Iris pigment epithelial cell (primary cell): ENCODE results near the gene PRIMPOL.

ENCODE experiments used
- DNase-seq: peaks from one replicate; pipeline ENCODE4 v3.0.0-alpha.2; 2011; ENCODE audit warnings: low read depth

Gene PRIMPOL

DNA sequence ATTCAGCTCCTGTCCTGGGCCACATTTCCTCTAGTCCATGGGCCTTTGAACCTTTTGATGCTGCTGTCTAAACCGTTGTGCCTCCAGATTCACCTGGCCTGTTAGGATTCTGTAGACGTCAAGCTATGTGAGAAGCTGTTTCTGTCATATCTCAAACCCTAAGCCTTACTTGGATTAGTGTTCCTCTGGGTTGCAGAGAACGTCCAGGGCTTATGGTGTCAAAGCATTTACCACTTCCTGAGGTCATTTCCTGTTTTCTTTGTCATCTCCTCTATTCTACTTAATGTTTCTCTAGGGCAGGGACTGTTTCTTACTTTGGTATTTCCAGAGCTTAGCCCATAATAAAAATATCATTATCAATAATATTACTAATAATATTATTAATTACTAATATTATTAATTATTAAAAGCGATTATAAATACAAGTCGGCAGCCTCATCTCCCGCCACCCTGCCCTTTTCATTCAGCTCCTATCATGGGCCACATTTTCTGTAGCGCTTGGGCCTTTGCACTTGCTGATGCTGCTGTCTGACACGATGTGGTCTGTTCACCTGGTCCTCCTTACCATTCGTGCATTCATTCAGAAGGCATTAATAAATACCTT is 19.1 kb downstream of the PRIMPOL start:
- peak; percentile 53 for DNase-seq

DNA sequence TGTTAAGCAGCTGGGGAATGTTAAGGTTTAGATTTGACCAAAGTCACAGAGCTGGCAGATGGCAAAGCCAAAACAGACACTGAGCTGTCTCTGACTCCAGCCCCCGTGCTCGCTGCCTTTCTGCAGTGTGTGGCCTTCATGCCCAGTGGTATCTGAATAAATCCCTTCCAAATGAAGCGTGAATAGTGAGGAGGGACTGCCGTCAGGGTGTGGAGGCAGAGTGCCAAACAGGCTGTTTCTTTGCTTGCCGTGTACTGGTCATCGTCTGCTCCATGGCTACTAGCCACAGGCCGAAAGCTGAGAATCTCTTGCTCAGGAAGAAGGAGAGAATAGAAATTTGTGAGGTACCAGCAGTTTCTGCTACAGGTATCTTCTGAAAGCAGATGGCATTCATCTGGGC is 19.7 kb downstream of the PRIMPOL start:
- DNase-seq: no peak

DNA sequence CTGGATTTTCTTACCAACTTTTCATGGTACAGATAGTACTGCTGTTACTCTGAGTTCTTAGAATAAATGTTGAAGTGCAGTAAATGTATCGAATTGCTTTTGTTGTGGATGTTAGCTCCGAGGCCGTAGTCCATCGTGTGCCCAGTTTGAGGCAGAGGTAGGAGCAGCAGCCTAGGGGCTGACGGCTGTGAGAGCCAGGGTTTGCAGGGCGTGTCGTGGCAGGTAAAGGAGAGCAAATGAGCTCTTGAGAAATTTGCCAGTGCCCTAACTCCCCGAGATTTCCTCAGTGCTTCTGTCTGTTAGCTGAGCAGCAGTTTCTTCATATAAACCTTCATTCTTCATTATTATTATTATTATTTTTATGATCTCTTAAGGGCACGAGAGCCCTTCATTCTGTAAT is 21.6 kb downstream of the PRIMPOL start:
- DNase-seq: no peak

DNA sequence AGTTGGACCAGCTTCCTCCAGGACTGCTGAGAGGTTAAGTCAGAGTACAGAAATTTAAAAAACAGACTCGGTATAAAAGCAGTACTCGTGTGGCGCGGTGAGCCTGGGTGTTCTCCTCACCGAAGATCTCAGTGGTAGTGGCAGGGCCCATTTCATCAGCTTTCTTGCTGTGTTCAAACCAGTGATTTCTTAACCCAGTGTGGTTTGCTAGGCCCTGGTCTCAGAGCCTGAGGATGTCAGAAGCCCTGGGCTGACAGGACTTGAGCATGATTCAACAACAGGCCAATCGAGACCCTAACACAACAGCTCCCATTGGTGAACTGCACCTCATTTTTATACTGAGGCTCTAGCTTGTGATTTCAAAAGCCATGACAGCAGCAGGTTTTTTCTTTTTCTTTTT is 23.2 kb downstream of the PRIMPOL start:
- no peak for DNase-seq

DNA sequence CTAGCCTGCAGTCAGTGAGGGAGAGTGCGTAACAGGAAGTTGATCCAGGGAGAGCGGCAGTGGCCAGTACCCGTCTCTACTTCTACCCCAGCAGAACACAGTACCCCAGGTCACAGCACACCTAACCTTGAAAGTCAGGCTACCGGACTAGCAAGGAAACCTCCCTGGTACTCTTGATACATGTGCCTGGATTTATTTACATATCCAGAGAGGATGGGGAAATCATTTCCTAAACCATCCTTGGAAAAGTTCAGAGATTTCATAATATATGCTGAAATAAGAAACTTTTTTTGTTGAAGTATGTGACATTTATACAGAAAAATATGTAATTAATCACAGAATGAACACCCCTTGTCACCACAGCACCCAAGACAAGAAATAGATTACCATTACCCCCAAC is 24.5 kb downstream of the PRIMPOL start:
- DNase-seq: no peak

DNA sequence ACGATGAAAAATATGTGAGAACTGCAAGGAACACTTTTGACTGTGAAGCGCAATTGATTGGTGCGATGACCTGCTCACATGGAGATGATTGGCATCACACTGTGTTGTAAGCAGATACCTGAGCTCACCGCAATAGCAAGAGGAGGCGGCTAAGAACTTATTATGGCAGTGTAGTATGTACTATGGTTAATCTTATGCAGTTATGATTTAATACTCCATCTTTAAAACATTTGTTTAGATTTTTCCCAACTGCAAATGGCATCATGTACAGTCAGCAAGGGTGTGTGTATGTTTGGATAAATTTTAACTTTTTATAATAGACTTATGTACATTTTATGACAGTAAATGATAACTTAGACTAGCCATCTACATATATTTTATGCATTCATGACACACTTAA is 25.5 kb downstream of the PRIMPOL start:
- no peak for DNase-seq

DNA sequence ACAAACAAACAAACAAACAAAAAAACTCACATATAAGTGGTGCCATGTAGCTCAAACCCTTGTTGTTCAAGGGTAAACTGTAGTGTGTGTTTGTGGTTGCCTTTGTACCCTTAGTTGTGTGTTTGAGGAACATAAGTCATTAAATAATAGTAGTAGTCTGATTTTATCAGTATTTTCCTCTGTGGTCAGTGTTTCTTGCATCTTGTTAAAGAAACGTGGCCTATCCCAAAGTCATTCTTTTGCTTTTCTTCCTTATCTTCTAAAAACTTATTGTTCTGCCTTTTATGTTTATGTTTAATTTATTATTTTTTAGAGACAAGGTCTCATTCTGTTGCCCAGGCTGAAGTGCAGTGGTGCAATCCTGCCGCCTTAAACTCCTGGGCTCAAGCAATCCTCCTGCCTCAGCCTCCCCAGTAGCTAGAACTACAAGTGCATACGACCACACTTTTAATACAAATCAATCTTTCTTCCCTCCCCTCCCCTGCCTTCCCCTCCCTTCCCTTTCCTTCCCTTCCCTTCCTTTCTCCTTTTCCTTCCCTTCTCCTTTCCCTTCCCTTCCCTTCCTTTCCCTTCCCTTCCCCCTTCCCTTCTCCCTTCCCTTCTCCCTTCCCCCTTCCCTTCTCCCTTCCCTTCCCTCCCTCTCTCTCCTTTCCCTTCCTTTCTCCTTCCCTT is 26.4 kb downstream of the PRIMPOL start:
- no peak for DNase-seq

DNA sequence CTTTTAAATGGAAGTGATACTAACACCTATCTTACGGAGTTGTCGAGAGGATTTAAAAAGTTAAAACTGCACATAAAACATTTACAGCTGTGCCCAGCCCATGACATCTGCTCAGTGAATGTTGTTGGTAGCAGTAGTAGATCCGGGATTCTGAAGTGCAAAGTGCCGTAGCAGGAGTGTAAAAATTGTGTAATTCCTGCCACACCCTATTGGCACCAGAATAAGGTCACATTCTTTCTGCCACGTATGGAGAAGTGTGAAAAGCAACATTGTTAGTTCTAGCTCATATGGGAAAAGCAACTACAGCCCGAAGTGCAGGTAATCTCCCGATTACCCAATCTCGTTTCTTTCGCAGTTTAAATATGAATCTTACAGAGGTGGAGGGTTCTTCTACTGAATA is 31.2 kb downstream of the PRIMPOL start:
- DNase-seq: no peak

DNA sequence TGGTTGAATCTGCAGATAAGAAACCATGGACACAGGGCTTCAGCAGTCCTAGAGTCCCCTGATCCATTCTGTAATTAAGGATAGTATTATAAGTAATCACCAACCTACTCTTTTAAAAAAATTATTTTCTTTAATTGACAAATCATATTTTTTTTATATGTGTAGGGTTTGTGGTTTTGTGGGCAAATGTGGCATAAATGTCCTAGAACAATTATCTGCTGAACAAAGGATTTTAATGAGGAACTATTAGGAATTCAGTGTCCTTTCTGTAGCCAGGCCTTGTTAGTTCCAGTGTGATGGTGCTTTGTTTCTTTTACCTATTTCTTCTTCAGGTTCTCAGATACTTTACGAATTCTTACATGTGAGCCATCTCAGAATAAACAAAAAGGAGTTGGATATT is 32.4 kb downstream of the PRIMPOL start:
- no peak for DNase-seq

DNA sequence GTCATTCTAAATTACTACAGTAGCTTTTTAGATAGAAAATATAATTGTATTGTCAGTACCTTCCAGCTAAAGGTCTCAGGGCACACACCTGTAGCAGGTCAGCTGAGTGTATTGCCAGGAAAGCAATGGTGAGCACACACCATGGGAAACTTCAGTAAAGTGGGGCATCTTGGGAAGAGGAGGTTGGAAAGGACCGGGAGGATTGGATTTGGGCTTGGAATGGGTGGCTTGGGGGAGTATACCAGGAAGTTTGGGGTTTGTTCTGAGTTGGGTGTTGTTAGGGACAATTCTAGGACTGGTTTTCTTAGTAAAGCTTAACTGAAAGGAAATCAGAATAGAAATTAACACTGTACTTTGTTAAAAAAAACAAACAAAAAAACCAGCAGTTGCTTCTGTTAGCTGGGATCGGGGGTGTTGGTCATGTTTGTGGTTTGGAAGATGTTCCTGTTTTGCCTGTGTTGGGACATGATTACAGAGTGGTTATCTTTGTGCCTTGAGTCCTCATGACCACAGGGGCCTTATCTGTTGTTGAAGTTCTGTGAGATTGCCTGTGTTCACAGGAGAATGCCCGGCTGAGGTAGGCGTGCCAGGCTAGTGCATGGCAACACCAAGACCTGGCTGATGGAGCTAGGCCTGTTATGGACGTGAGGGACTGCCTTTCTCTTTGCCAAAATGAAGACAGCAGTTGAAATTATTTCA is 35.1 kb downstream of the PRIMPOL start:
- peak; percentile 74 for DNase-seq

DNA sequence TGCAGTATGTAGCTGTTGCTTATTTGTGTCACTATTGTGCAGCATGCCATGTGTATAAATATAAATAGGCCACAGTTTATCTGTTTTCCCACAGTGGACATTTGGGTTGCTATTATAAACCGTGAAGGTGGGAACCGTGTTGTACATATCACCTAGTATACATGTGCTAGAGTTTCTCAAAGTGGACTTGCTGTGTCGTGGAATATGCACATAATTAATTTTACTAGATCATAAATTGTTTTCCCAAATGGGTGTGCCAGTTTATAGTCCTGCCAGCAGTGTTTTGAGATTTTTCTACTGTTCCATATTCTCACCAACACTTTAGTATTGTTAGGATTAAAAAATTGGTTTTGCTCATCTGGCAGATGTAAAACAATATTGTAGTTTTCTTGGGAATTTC is 38.5 kb downstream of the PRIMPOL start:
- DNase-seq: no peak

DNA sequence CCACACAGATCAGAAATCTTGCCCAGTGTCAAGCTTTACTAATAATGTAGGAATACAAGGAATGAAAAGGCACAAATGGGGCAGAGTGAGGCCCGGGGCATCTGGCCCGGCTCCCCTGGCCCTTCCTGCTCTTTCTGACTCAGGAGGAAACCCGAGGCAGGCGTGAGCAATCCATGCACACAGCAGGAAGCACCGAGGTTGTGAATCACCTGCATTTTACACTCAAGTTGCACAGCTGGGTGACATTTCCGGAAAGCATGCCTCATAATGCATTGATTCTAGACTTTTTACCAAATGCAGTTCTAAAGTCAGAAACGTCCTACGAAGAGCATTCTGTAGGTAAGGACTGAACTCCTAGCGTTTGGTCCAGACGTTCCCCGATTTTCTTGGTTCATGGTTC is 38.9 kb downstream of the PRIMPOL start:
- DNase-seq: peak; percentile 94

DNA sequence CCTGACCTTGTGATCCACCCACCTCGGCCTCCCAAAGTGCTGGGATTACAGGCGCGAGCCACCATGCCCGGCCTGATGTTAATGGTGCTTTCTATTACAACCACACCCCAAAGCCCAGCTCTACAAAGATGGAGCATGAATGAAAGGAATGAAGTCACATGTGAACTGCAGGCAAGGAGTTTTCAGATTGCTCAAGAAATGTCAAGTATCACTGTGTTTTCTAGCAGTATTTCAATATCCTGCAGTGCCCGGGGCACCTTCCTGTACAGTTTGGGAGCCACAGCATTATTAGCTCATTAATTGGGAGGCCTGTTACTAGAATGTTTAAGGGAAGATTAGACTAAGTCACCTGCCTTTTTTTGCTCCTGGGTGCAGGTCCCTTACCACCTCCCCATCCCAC is 40.1 kb downstream of the PRIMPOL start:
- no peak for DNase-seq

DNA sequence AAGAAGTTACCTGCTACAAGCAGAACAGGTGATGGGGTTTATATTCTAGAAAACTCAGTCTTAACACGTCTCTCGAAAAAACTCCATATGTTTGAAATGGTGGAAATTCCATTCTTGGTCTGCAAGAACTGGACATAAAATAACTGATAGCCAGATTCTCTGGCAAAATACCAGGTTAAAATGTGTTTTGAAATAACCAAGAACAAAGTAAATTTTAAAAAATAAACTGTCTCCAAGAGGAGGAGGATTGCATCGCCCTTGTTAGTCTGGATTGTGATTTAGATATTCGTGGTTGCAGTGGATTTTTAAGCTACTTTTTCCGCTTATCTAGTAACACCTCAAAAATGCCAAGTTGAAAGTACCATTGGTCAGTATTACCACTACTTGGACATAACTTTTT is 43.5 kb downstream of the PRIMPOL start:
- DNase-seq: peak; percentile 42

DNA sequence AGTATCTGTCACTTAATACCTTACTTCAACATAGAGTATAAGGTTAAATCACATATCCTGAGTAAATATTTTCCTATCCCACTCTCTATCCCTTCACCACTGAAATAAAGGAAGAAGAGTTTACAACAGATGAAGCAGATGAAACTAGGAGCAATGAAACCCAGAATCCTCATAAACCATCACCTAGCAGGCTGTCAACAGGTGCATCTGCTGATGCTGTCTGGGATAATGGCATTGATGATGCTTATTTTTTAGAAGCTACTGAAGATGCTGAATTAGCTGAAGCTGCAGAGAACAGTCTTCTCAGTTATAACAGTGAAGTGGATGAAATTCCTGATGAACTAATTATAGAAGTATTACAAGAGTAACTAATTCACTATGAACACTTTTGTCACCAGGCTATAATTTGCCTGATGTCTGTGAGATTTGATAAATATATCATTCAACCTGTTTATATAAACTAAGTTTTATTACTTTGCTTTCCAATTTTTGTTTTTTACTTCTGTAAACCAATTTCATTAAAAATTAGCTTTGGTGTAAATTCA is 44.9 kb downstream of the PRIMPOL start:
- DNase-seq: no peak

DNA sequence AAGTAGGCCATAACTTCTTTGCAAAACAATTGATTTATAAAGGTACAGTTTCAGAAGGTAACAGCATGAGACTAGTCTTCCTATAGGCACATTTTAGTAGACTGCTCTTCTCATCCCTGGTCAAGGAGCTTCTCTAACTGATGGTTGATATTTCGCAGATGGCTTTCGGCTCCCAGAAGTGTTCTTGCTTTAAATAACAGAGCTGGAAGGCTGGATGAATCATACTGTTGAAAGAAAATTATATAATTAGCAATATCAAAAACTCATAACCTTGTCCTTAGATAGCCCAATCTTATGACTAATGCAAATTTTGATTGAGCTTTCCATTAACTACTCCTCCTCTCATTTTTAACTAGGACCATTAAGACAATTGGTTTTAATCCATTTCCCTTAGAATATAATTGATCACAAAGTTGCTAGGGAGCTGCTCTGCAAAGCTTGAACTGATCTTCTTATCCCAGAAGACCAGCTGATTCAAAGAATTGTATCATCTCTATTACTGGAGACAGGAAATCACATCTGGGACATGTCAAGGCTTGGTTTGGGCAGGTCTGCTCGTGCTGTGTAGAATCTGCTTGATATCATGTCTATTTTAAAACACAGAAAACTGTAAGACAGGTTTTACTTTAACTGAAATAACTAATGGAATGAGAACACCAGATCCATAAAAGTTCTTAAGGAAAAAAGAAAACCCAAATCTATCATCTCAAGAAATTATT is 45.8 kb downstream of the PRIMPOL start:
- no peak for DNase-seq

DNA sequence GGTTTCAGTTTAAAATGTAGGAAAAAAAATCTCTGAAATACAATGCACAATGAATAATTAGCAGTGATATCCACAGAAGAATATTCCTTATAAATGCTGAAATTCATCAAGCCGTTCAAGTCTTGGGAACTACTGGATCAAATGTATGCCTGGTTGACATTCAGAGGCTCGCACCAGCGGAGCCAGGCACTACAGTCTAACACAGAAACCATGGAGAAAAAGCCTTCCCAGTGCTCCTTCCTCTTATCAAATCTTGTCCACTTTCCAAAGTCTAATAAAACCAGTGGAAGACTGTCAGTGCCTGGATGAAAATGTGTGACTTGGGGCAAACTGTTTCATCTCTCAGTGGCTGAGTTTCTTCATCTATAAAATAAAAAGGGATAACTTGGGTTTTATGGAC is 48.4 kb downstream of the PRIMPOL start:
- no peak for DNase-seq

DNA sequence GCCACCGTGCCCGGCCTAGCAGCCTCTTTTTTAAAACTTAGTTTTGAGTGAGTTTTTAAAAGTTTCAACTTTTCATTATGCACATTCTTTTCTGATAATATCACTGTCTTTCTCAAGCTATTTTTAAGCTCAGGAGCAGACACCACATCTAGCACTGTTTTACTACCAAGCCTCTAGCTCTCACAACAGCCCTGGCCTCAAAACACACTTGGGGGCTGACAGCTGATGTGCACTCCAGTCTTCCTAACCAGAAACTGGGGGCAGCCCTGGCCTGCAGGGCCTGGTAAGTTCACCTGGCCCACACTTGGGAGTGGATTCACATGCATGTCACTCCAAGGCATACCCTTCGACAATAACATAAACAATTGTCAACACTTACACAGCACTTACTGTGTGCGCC is 50.4 kb downstream of the PRIMPOL start:
- peak; percentile 25 for DNase-seq

DNA sequence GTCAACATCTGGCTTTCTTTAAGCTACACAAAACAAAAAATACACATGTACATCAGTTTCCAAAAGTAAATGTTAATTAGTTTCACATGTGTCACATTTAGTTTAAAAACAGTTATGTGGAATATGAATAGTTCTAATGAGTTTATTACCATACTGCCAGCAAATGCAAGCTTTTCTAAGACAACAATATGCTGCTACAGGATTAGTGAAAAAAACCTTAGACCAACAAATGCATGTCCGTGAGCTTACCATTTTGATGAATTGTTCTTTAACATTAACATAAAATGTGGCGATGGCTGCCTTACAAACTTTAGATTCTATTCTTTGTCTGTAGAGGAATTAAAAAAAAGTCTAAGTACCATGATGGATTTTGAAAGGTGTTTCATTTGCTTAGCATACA is 52.6 kb downstream of the PRIMPOL start:
- DNase-seq: no peak

DNA sequence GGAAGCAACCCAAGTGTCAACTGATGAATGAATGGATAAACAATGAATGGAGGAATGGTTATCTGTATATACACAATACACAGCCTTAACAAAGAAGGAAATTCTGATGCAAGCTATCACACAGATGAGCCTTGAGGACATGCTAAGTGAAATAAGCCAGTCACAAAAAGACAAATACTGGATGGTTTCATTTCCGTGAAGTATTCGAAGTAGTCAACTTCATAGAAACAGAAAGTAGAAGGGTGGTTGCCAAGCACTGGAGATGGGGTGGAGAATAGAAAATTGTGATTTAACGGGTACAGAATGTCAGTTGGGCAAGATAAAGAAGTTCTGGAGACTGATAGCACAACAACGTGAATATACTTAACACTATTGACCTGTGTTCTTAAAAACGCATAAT is 56.2 kb downstream of the PRIMPOL start:
- no peak for DNase-seq

DNA sequence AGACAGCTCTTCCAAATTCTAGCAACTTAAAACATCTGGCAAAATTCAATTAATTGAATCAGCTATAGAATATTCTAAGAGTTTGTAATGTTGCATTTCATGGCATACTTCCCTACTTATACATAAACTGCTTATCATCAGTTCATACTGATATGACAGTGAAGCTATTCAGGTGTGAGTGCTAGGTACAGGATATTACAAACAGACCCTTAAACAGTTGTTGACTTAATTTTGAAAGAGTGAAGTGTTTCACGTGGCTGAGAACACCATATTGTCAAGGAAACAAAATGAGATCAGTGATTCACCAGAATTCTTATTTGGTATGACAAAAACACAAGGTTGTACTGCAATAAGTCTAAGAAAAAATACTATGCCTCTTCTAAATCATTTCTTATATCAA is 56.9 kb downstream of the PRIMPOL start:
- no peak for DNase-seq

DNA sequence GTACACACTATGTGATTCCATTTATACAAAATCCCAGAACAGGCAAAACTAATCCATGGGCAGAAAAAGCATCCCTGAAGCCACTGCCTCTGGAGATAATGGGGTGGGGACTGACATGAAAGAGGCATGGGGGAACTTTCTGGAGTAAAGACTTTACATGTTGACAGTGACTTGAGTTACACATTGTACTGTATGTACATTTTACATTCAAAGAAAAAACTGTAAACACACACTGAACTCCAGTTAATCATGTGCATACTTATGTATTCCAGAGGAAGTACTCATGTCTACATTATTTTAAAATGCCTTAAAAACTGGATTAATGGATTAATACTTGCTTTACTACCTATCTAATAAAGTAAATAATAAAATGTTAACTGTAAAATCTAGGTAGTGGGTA is 62.8 kb downstream of the PRIMPOL start:
- no peak for DNase-seq

DNA sequence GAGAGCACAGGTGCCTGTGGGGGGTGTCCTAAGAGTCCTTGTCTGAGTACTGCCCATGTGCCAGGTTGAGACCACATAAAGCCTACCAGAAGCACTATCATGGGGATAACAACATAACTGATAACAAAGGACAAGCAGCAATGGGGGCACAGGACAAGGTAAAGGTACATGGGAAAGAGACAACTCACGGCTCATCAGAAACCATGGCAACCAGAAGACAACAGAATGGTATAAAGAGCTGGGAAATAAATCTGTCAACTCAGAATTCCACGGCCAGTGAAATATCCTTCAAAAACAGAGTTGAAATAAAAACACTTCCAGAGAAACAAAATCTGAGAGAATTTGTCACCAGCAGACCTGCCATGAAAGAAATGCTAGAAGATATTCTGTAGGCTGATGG is 64.3 kb downstream of the PRIMPOL start:
- no peak for DNase-seq
